Body of pancreas (tissue), 4 donors: ENCODE measurements around the gene MET. TPM values are rescaled to one million over a fixed set of nuclear protein-coding genes. Genes with fewer than 3 reads are reported as not detected.

ENCODE experiments used
- ATAC-seq: fragments of 150-250 bp; one replicate; pipeline ENCODE4 v1.9.1; 2016
- DNase-seq, 4 donors: peaks; one replicate each; pipeline ENCODE4 v3.0.0-alpha.2; 2019
- H3K27ac ChIP-seq, 4 donors: fragments of 200-600 bp; sonication (generic); 1 replicate in 3 of 4; 2 replicates in 1 of 4; pipeline versions ENCODE4 v1.5.1 to v1.6.1; 2016 to 2019; ENCODE audit warnings: mild to moderate bottlenecking in 1 of 4, mixed read lengths in 1 of 4, moderate library complexity in 1 of 4
- H3K27me3 ChIP-seq, 2 donors: fragments of 200-600 bp; sonication (generic); one replicate each; pipeline ENCODE4 v1.6.0; 2016; ENCODE audit warnings: mild to moderate bottlenecking in 1 of 2
- H3K36me3 ChIP-seq, 2 donors: fragments of 200-600 bp; sonication (generic); replicated peaks in 1 of 2; 2 replicates each; pipeline ENCODE4 v1.5.1; 2016; ENCODE audit warnings: low read depth in 2 of 2; ENCODE audit not compliant: insufficient read depth in 1 of 2
- H3K4me1 ChIP-seq: fragments of 200-600 bp; sonication (generic); one replicate; pipeline ENCODE4 v1.6.0; 2016
- H3K4me3 ChIP-seq, 2 donors: fragments of 200-600 bp; sonication (generic); 1 replicate in 1 of 2; 2 replicates in 1 of 2; pipeline ENCODE4 v1.5.1; 2016 to 2019
- H3K9me3 ChIP-seq, 3 donors: fragments of 200-600 bp; sonication (generic); 1 replicate in 2 of 3; 2 replicates in 1 of 3; pipeline ENCODE4 v1.5.1; 2016
- CTCF ChIP-seq, 7 experiments: fragments of 450-650 bp in 4 of 7; fragments of 200-600 bp in 3 of 7; sonication (generic) in 3 of 7; IDR thresholded peaks; one replicate each; pipeline ENCODE4 v1.5.1; 2016 to 2019; ENCODE audit warnings: antibody characterized with exemption in 7 of 7
- POLR2A ChIP-seq, 3 donors: fragments of 450-650 bp; IDR thresholded peaks; one replicate each; pipeline ENCODE4 v1.6.1; 2016; ENCODE audit warnings: antibody characterized with exemption in 3 of 3, mild to moderate bottlenecking in 2 of 3
- WGBS, 2 donors: methylation state at CpG; one replicate each; pipeline ENCODE4 v1.1.5; 2017; 5-methylcytosine and 5-hydroxymethylcytosine counted together
- intact Hi-C: fragments of 100-400 bp; cut with DNase I; formaldehyde crosslinking; loops from one replicate; pipeline ENCODE4 v1.15.1; 2023
- total RNA-seq, 2 donors: library from RNA; depleted of rRNA; stranded (reverse); fragments of >200 nt; gene quantifications; one replicate each; pipeline ENCODE4 v1.1.0, GENCODE V29; 2016

The MET gene
- total RNA-seq, 2 donors from 2014 or later, result 21.3 to 23.7 TPM

- WGBS, 2 donors, result 58 to 63% methylated on average over 1 of the region's 1 CpG
- ATAC-seq (no peak), DNase-seq (no peak)
- intact Hi-C loops, result no loop called here
- Histone ChIP-seq H3K9me3 (no peaks in the 10 kb centered on the region), H3K27ac (no peak overlapping the region), H3K4me3 (no peak overlapping the region), H3K36me3 (no peaks in the 10 kb centered on the region), H3K4me1 (peaks cover 55% of the 10 kb centered on the region), H3K27me3 (no peaks in the 10 kb centered on the region)
- no peak for TF ChIP-seq POLR2A (IDR thresholded peaks at IDR 0.05)
Measured at GRCh38 chr7:116731023-116731395, 59.0 kb downstream of the MET start.

GRCh38 chr7:116731445-116732335 lies 59.7 kb downstream of the MET start:
- intact Hi-C loops, result no loop called here
- Histone ChIP-seq H3K9me3 (no peaks in the 10 kb centered on the region), H3K27ac (no peak overlapping the region), H3K27me3 (no peaks in the 10 kb centered on the region), H3K4me3 (no peak overlapping the region), H3K4me1 (peaks cover 48% of the 10 kb centered on the region), H3K36me3 (no peaks in the 10 kb centered on the region)
- no peak for ATAC-seq
- no peak for DNase-seq
- TF ChIP-seq CTCF (IDR thresholded peaks at IDR 0.05) (no peak), POLR2A (IDR thresholded peaks at IDR 0.05) (no peak)
- WGBS, 2 donors, result 73 to 79% methylated on average over 12 of the region's 12 CpGs

- DNase-seq (no peak), ATAC-seq (peak; percentile 18)
- H3K4me1 ChIP-seq, result peaks cover 35% of the 10 kb centered on the region
- H3K9me3 ChIP-seq, result no peaks in the 10 kb centered on the region
- intact Hi-C loops, result no loop called here
- no peaks in the 10 kb centered on the region for H3K36me3 ChIP-seq
- H3K27ac ChIP-seq, result peak overlapping the region in 1 of 4 donors; percentile 7
- no peak overlapping the region for H3K4me3 ChIP-seq
- 48% methylated on average over 7 of the region's 7 CpGs for WGBS, 2 donors
- H3K27me3 ChIP-seq, result no peaks in the 10 kb centered on the region
- no peak for TF ChIP-seq POLR2A (IDR thresholded peaks at IDR 0.05)
- no peak for TF ChIP-seq CTCF (IDR thresholded peaks at IDR 0.05)
Measured at GRCh38 chr7:116732788-116733694, 61.0 kb downstream of the MET start.

GRCh38 chr7:116733924-116734580 lies 62.1 kb downstream of the MET start:
- 36 to 43% methylated on average over 4 of the region's 4 CpGs for WGBS, 2 donors
- peak overlapping the region; percentile 4 to 45 (median 10) for H3K27ac ChIP-seq
- intact Hi-C loops, result no loop called here
- DNase-seq (peak in 3 of 4 donors; percentile 33 to 56 (median 35)), ATAC-seq (peak; percentile 47)
- no peak overlapping the region for H3K4me3 ChIP-seq
- H3K27me3 ChIP-seq, result no peaks in the 10 kb centered on the region
- no peaks in the 10 kb centered on the region for H3K36me3 ChIP-seq
- H3K4me1 ChIP-seq, result peaks cover 34% of the 10 kb centered on the region
- H3K9me3 ChIP-seq, result no peaks in the 10 kb centered on the region
- no peak for TF ChIP-seq POLR2A (IDR thresholded peaks at IDR 0.05)
- TF ChIP-seq CTCF (IDR thresholded peaks at IDR 0.05), result no peak

- TF ChIP-seq POLR2A (IDR thresholded peaks at IDR 0.05) (no peak), CTCF (IDR thresholded peaks at IDR 0.05) (no peak)
- intact Hi-C loops, result no loop called here
- peak overlapping the region in 2 of 4 donors; percentile 13 to 25 for H3K27ac ChIP-seq
- ATAC-seq (peak; percentile 38), DNase-seq (no peak)
- no peak overlapping the region for H3K4me3 ChIP-seq
- H3K27me3 ChIP-seq, result no peaks in the 10 kb centered on the region
- H3K36me3 ChIP-seq, result no peaks in the 10 kb centered on the region
- 67 to 76% methylated on average over 6 of the region's 6 CpGs for WGBS, 2 donors
- no peaks in the 10 kb centered on the region for H3K9me3 ChIP-seq
- peaks cover 34% of the 10 kb centered on the region for H3K4me1 ChIP-seq
Measured at GRCh38 chr7:116734710-116735109, 62.7 kb downstream of the MET start.
